Panc1 (cell line): Measurements from ENCODE around the gene RNASE1. TPM values are rescaled to one million over a fixed set of nuclear protein-coding genes. Genes with fewer than 3 reads are reported as not detected.

Experiments
- ATAC-seq: fragments of 200-7000 bp; cut with Tn5 transposase; 2 replicates; pipeline ENCODE4 v1.9.1; 2020; ENCODE audit warnings: mild to moderate bottlenecking, moderate library complexity
- BruUV-seq: library from RNA; stranded (reverse); fragments of 400-500 nt; replicated peaks from 2 replicates; lab custom pipeline; 2021; lab: Mats Ljungman, UMichigan
- CTCF ChIA-PET: fragments of 300-600 bp; sonication (Branson Sonifier 250); formaldehyde crosslinking; loops from one replicate; lab custom pipeline; 2022; ENCODE audit warnings: antibody characterized with exemption; lab: Charles Lee
- POLR2A ChIA-PET: fragments of 300-600 bp; sonication (Branson Sonifier 250); formaldehyde crosslinking; loops from one replicate; lab custom pipeline; 2022; ENCODE audit warnings: antibody characterized with exemption; lab: Charles Lee
- DNase-seq: peaks from one replicate; pipeline ENCODE4 v3.0.0-alpha.2; 2010; ENCODE audit warnings: low read depth, low spot score
- H3K27ac ChIP-seq: 2 replicates; pipeline ENCODE4 v1.5.1; 2011; ENCODE audit warnings: mild to moderate bottlenecking, low read length, inconsistent platforms
- H3K27me3 ChIP-seq: fragments of 200-500 bp; sonication (Bioruptor generic); 2 replicates; pipeline ENCODE4 v1.6.0; 2014; ENCODE audit warnings: low read length, inconsistent platforms; ENCODE audit not compliant: control insufficient read depth, insufficient read depth
- H3K36me3 ChIP-seq: fragments of 200-500 bp; sonication (Bioruptor generic); 2 replicates; pipeline ENCODE4 v1.5.1; 2014; ENCODE audit warnings: inconsistent platforms, mild to moderate bottlenecking, low read length, moderate library complexity; ENCODE audit not compliant: control insufficient read depth, insufficient read depth
- H3K4me1 ChIP-seq: 2 replicates; pipeline ENCODE4 v1.5.1; 2011; ENCODE audit warnings: inconsistent platforms, mild to moderate bottlenecking, low read length, moderate library complexity; ENCODE audit not compliant: control insufficient read depth, insufficient read depth
- H3K4me3 ChIP-seq, 2 experiments: 2 replicates each; pipeline ENCODE4 v1.5.1; 2011 to 2012; ENCODE audit warnings: low read depth in 2 of 2, low read length in 2 of 2, mild to moderate bottlenecking in 2 of 2, inconsistent platforms in 1 of 2, moderate library complexity in 1 of 2
- H3K9me3 ChIP-seq: fragments of 200-500 bp; sonication (Bioruptor generic); 2 replicates; pipeline ENCODE4 v1.5.1; 2014; ENCODE audit warnings: low read depth, mild to moderate bottlenecking, inconsistent platforms, low read length, moderate library complexity; ENCODE audit not compliant: control insufficient read depth, insufficient read depth
- POLR2AphosphoS5 ChIP-seq: IDR thresholded peaks from 2 replicates; pipeline ENCODE4 v1.6.1; 2012; ENCODE audit warnings: mild to moderate bottlenecking, low read depth, low read length, moderate library complexity
- SIN3A ChIP-seq: IDR thresholded peaks from 2 replicates; pipeline ENCODE4 v1.6.1; 2012; ENCODE audit warnings: low read depth, mild to moderate bottlenecking, low read length, moderate library complexity, borderline replicate concordance; ENCODE audit not compliant: insufficient read depth
- TCF7L2 ChIP-seq: IDR thresholded peaks from 2 replicates; pipeline ENCODE4 v1.6.1; 2011; ENCODE audit warnings: mild to moderate bottlenecking, low read depth, low read length, inconsistent platforms
- in situ Hi-C: cut with HindIII; loops from 2 replicates; pipeline ENCODE4 v1.10.0; 2016; ENCODE audit warnings: low sequenced_read_pairs, low pct_unique_long_range_greater_than_20kb
- intact Hi-C: fragments of 100-400 bp; cut with micrococcal nuclease; formaldehyde crosslinking; loops from one replicate; pipeline ENCODE4 v1.10.0; 2022; ENCODE audit not compliant: unreplicated experiment
- total RNA-seq: library from RNA; stranded (reverse); gene quantifications from one replicate; pipeline ENCODE4 v1.2.1, GENCODE V29; 2021; ENCODE audit not compliant: unreplicated experiment
- TF ChIP-seq, protein P1 (sequence below): fragments of 450-650 bp; IDR thresholded peaks from 2 replicates; pipeline ENCODE4 v1.5.1; 2017; ENCODE audit warnings: mild to moderate bottlenecking
- TF ChIP-seq, protein P2 (sequence below), 2 experiments: IDR thresholded peaks; 2 replicates each; pipeline ENCODE4 v1.6.1; 2011 to 2012; ENCODE audit warnings: low read depth in 2 of 2, control low read depth in 1 of 2, low read length in 1 of 2, mild to moderate bottlenecking in 1 of 2, moderate library complexity in 1 of 2; ENCODE audit not compliant: insufficient read depth in 1 of 2

Gene RNASE1
- total RNA-seq, 1 experiment from 2014 or later: 0.69 TPM

- no peaks in the 10 kb centered on the region for H3K27me3 ChIP-seq
- in situ Hi-C loops (no loop called here), intact Hi-C loops (no loop called here)
- ATAC-seq (no peak), DNase-seq (no peak)
- H3K27ac ChIP-seq: no peak overlapping the region
- ChIA-PET POLR2A (no interaction called here), CTCF (no interaction called here)
- H3K9me3 ChIP-seq: no peaks in the 10 kb centered on the region
- no peaks in the 10 kb centered on the region for H3K36me3 ChIP-seq
- H3K4me1 ChIP-seq: no peaks in the 10 kb centered on the region
- BruUV-seq: no TSS peak
- H3K4me3 ChIP-seq: no peak overlapping the region
- no peak for TF ChIP-seq SIN3A
- no peak for TF ChIP-seq TCF7L2
- no peak for TF ChIP-seq POLR2AphosphoS5
- TF ChIP-seq, protein P1, sequence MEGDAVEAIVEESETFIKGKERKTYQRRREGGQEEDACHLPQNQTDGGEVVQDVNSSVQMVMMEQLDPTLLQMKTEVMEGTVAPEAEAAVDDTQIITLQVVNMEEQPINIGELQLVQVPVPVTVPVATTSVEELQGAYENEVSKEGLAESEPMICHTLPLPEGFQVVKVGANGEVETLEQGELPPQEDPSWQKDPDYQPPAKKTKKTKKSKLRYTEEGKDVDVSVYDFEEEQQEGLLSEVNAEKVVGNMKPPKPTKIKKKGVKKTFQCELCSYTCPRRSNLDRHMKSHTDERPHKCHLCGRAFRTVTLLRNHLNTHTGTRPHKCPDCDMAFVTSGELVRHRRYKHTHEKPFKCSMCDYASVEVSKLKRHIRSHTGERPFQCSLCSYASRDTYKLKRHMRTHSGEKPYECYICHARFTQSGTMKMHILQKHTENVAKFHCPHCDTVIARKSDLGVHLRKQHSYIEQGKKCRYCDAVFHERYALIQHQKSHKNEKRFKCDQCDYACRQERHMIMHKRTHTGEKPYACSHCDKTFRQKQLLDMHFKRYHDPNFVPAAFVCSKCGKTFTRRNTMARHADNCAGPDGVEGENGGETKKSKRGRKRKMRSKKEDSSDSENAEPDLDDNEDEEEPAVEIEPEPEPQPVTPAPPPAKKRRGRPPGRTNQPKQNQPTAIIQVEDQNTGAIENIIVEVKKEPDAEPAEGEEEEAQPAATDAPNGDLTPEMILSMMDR: no peak
- TF ChIP-seq, protein P2, sequence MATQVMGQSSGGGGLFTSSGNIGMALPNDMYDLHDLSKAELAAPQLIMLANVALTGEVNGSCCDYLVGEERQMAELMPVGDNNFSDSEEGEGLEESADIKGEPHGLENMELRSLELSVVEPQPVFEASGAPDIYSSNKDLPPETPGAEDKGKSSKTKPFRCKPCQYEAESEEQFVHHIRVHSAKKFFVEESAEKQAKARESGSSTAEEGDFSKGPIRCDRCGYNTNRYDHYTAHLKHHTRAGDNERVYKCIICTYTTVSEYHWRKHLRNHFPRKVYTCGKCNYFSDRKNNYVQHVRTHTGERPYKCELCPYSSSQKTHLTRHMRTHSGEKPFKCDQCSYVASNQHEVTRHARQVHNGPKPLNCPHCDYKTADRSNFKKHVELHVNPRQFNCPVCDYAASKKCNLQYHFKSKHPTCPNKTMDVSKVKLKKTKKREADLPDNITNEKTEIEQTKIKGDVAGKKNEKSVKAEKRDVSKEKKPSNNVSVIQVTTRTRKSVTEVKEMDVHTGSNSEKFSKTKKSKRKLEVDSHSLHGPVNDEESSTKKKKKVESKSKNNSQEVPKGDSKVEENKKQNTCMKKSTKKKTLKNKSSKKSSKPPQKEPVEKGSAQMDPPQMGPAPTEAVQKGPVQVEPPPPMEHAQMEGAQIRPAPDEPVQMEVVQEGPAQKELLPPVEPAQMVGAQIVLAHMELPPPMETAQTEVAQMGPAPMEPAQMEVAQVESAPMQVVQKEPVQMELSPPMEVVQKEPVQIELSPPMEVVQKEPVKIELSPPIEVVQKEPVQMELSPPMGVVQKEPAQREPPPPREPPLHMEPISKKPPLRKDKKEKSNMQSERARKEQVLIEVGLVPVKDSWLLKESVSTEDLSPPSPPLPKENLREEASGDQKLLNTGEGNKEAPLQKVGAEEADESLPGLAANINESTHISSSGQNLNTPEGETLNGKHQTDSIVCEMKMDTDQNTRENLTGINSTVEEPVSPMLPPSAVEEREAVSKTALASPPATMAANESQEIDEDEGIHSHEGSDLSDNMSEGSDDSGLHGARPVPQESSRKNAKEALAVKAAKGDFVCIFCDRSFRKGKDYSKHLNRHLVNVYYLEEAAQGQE (IDR thresholded peaks at IDR 0.05; ENCODE audit: insufficient read depth in 1 of 2, low read depth in 2 of 2, low read length in 1 of 2): no peak
These were observed 7.8 kb downstream of the RNASE1 start for GRCh38 chr14:20794644-20795369.

GRCh38 chr14:20792556-20792955, 10.1 kb downstream of the RNASE1 start:
- H3K4me3 ChIP-seq: no peak overlapping the region
- no peak for ATAC-seq
- no peaks in the 10 kb centered on the region for H3K9me3 ChIP-seq
- no peak overlapping the region for H3K27ac ChIP-seq
- H3K27me3 ChIP-seq: no peaks in the 10 kb centered on the region
- TF ChIP-seq TCF7L2 (no peak), POLR2AphosphoS5 (no peak), SIN3A (no peak)
- TF ChIP-seq, protein P2 (IDR thresholded peaks at IDR 0.05; ENCODE audit: insufficient read depth in 1 of 2, low read depth in 2 of 2, low read length in 1 of 2): no peak
- TF ChIP-seq, protein P1: no peak
- no peak for DNase-seq
- ChIA-PET POLR2A (no interaction called here), CTCF (no interaction called here)
- BruUV-seq: no TSS peak
- intact Hi-C loops (no loop called here), in situ Hi-C loops (no loop called here)
- H3K36me3 ChIP-seq: no peaks in the 10 kb centered on the region
- H3K4me1 ChIP-seq: no peaks in the 10 kb centered on the region
